Measurements from ENCODE around the gene CELA2A. TPM values are rescaled to one million over a fixed set of nuclear protein-coding genes. Genes with fewer than 3 reads are reported as not detected.

Gene CELA2A
- 0.44 TPM in 1 of 2 replicates, not detected in the other for total RNA-seq

DNA sequence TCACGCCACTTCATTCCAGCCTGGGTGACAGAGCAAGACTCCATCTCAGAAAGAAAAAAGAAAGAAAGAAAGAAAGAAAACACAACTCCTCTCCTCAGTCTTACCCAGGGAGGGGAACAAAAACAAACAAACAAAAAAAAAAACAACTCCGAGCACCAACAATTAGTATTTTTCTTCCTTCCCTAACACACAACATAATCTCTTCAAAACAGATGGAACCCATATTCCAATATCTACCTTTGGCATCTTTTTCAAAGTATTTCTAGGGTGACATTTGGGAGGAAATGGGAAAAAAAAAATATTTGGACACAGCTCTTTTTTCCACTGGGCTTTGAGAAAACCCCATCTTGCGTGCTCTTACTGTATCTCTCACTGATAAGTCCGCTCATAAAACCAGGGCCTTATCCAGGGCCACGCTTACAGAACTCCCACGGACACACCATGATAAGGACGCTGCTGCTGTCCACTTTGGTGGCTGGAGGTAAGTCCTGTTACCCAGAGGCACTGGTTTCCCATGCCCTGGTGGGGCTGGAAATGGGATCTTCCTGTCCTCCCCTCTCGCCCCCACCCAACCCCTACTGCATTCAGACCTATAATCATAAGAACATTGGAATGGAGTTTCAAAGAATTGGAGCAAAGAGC lies at the start of gene CELA2A:
Gene CELA2A (plus strand): TSS at position 420 of the 642 bp plus-strand sequence. CDS start 22 bp downstream, at position 442.

DNA sequence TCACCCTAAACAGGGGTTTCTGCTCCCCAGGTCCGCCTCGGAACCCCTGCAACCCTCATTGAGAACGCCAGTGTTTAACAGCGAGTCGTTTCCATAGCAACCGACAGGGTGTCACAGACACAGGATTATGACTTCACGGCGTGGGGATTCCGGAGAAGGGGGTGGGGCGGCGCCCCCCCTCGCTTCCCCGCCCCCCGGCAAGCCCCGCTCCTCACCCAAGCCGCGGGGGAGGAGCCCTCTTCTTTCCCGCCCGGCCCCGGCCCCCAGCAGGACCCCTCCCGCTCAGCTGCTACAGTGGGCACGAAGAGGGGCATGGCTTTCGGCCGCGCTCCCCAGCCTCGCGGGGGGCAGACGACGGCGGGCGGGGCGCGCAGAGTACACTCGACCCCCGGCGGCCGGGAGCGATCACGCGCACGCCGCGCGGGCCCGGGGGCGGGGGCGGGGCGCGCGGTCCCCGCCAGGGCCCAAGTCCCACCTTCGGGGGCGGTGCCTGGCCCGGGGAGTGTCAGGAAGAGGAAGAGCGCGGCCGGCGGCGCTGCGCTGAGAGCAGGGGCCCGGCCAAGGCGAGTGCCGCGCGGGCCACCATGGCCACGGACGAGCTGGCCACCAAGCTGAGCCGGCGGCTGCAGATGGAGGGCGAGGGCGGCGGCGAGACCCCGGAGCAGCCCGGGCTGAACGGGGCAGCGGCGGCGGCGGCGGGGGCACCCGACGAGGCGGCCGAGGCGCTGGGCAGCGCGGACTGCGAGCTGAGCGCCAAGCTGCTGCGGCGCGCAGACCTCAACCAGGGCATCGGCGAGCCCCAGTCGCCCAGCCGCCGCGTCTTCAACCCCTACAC lies 46.9 kb upstream of the CELA2A start, which contains the start of gene EFHD2:
Gene EFHD2 (plus strand): TSS at position 501 of the 835 bp plus-strand sequence. CDS start 84 bp downstream, at position 585.

DNA sequence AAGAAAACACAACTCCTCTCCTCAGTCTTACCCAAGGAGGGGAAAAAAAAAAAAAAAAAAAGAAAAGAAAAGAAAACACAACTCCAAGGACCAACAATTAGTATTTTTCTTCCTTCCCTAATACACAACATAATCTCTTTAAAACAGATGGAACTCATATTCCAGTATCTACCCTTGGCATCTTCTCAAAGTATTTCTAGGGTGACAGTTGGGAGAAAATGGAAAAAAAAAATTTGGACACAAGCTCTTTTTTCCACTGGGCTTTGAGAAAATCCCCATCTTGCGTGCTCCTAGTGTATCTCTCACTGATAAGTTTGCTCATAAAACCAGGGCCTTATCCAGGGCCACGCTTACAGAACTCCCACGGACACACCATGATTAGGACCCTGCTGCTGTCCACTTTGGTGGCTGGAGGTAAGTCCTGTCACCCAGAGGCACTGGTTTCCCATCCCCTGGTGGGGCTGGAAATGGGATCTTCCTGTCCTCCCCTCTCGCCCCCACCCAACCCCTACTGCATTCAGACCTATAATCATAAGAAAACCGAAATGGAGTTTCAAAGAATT lies 19.3 kb downstream of the CELA2A start, which contains the start of gene CELA2B:
Gene CELA2B (plus strand): TSS at position 353 of the 563 bp plus-strand sequence. CDS start 22 bp downstream, at position 375.

Other genes starting within 250 kb of the CELA2A start
- gene FHAD1, start 209.5 kb upstream of the CELA2A start, total RNA-seq = 0.44 TPM in 1 of 2 replicates, not detected in the other
- gene EFHD2, start 46.8 kb upstream of the CELA2A start, total RNA-seq = 27.8 and 135 TPM in 2 replicates
- not detected in 2 replicates for gene CTRC, start 18.3 kb upstream of the CELA2A start, total RNA-seq
- gene CELA2B, start 19.4 kb downstream of the CELA2A start, total RNA-seq = not detected in 2 replicates
- gene CASP9, start 67.5 kb downstream of the CELA2A start, total RNA-seq = 8.0 and 9.8 TPM in 2 replicates
- 20.0 and 23.4 TPM in 2 replicates for gene DNAJC16, start 70.1 kb downstream of the CELA2A start, total RNA-seq
- gene AGMAT, start 128.3 kb downstream of the CELA2A start, total RNA-seq = 0.44 and 2.3 TPM in 2 replicates
- gene DDI2, start 160.7 kb downstream of the CELA2A start, total RNA-seq = 19.0 and 25.5 TPM in 2 replicates
- 62.7 and 95.0 TPM in 2 replicates for gene PLEKHM2, start 227.6 kb downstream of the CELA2A start, total RNA-seq